Neural crest cell (in vitro differentiated cells): ENCODE data around the gene PROSER2. TPM values are rescaled to one million over a fixed set of nuclear protein-coding genes. Genes with fewer than 3 reads are reported as not detected.

Experiments used
- DNase-seq: peaks from one replicate; pipeline ENCODE4 v3.0.0; 2021; ENCODE audit warnings: low read depth, mixed read lengths, low spot score
- H3K27ac Mint-ChIP-seq: one replicate; pipeline ENCODE4 v1.8.0; 2021; ENCODE audit warnings: mild to moderate bottlenecking, mixed read lengths; ENCODE audit not compliant: unreplicated experiment
- H3K27me3 Mint-ChIP-seq: 2 replicates; pipeline ENCODE4 v1.8.0; 2021; ENCODE audit warnings: low read depth, mild to moderate bottlenecking, mixed read lengths
- H3K36me3 Mint-ChIP-seq: 2 replicates; pipeline ENCODE4 v1.8.0; 2021; ENCODE audit warnings: low read depth, mild to moderate bottlenecking, mixed read lengths
- H3K4me1 Mint-ChIP-seq: 2 replicates; pipeline ENCODE4 v1.8.0; 2021; ENCODE audit warnings: mixed read lengths
- H3K4me3 Mint-ChIP-seq: one replicate; pipeline ENCODE4 v1.8.0; 2021; ENCODE audit warnings: mild to moderate bottlenecking, mixed read lengths
- H3K9me3 Mint-ChIP-seq: 2 replicates; pipeline ENCODE4 v1.8.0; 2021; ENCODE audit warnings: mixed read lengths
- total RNA-seq: library from RNA; stranded (reverse); gene quantifications from 2 replicates; pipeline ENCODE4 v1.2.1, GENCODE V29; 2021
- TF ChIP-seq, protein P1 (sequence below): fragments of 200-600 bp; sonication (generic); conservative IDR thresholded peaks from 2 replicates; pipeline ENCODE4 v1.5.0; 2021; ENCODE audit warnings: antibody characterized with exemption, mild to moderate bottlenecking

The PROSER2 gene
- total RNA-seq, 1 donor from 2014 or later: 7.5 TPM

DNA sequence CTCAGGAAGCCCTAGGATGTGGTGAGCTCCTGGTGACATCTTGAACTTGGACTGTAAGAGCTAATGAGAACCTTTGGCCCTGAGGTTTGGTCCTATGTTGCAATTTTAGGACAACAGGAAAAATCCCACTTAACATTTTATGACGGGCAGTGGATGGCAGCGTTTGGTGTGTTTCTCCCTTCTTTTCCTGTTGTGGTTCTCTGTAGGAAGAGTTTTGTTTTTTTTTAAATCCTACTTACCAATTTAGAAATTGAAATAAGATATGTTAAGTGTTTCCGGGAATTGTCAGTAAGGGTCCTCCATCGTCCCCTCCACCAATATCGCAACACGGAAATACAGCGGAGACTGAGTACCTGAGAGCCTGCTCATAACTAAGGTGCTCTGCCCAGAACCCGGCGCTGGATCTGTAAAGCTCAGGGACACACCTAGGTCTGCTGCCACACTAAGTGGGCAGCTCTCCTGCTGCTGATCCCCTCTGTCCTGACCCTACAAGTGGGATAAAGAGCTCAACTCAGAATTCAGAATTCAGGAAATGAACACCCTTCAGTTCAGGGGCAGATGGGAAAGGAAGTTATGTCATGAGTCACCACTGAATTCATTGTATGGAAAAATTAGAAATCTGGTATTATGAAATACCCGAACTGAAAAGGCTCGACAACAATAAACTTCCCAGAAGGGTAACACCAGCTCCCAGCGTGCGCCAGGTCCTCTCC, 9.1 kb upstream of the PROSER2 start:
- Mint-ChIP-seq H3K9me3 (no peaks in the 10 kb centered on the region), H3K27ac (no peak overlapping the region)
- TF ChIP-seq, protein P1, sequence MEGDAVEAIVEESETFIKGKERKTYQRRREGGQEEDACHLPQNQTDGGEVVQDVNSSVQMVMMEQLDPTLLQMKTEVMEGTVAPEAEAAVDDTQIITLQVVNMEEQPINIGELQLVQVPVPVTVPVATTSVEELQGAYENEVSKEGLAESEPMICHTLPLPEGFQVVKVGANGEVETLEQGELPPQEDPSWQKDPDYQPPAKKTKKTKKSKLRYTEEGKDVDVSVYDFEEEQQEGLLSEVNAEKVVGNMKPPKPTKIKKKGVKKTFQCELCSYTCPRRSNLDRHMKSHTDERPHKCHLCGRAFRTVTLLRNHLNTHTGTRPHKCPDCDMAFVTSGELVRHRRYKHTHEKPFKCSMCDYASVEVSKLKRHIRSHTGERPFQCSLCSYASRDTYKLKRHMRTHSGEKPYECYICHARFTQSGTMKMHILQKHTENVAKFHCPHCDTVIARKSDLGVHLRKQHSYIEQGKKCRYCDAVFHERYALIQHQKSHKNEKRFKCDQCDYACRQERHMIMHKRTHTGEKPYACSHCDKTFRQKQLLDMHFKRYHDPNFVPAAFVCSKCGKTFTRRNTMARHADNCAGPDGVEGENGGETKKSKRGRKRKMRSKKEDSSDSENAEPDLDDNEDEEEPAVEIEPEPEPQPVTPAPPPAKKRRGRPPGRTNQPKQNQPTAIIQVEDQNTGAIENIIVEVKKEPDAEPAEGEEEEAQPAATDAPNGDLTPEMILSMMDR: no peak

DNA sequence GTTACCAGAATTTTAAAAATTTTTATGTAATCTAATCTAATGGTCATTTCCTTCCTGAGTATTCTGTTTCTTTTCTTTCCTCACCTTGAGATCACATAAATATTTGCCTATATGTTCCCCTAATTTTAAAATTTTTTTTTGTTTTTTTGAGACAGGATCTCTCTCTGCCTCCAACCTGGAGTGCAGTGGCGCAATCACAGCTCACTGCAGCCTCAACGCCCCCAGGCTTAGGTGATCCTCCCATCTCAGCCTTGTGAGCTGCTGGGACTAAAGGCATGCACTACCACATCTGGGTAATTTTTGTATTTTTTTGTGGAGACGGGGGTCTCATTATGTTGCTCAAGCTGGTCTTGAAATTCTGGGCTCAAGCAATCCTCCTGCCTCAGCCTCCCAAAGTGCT, 4.1 kb upstream of the PROSER2 start:
- Mint-ChIP-seq H3K36me3 (no peaks in the 10 kb centered on the region), H3K4me3 (no peak overlapping the region), H3K27ac (no peak overlapping the region), H3K9me3 (no peaks in the 10 kb centered on the region), H3K4me1 (peaks cover 3% of the 10 kb centered on the region), H3K27me3 (peaks cover 7% of the 10 kb centered on the region)
- DNase-seq: no peak
- TF ChIP-seq, protein P1: no peak

More for the DNA sequence above, 9.1 kb upstream of the PROSER2 start:
- no peak for DNase-seq
- Mint-ChIP-seq H3K4me3 (no peak overlapping the region), H3K27me3 (no peaks in the 10 kb centered on the region), H3K36me3 (no peaks in the 10 kb centered on the region), H3K4me1 (peaks cover 8% of the 10 kb centered on the region)

DNA sequence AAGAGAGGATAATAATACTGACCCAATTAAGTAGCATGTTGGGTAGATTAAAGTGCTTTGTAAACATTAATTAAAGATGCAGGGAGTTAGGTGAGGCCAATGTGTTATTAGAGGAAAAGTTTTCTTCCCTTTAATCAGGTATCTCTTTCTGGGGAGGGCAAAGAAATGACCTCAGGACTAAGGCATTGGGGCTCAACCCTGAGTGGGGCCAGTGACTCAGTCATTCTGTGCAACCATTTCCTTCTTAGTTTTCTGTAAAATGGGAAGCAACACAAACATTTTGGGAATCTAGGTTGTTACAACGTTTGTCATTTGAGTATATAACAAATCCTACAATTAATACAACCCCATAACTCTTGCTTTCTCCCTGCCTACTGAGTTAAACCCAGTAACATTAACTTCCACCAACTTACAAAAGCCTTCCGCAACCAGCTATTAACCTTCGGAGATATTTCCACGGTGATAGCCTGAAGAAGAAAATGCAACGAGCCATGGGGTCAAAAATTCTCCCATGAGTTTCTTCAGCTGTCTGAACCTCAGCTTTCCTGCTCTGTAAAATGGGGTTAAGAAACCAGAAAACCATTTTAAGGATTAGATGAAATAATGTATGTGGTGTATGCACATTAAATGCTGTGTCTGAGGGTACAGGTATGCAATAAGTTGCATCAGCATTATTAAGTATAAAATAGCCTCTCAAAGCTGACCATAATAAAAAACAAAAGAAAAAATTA, 965 bp upstream of the PROSER2 start:
- TF ChIP-seq, protein P1: no peak
- peak overlapping the region; percentile 64 for H3K4me3 Mint-ChIP-seq
- no peaks in the 10 kb centered on the region for H3K9me3 Mint-ChIP-seq
- H3K27me3 Mint-ChIP-seq: peaks cover 31% of the 10 kb centered on the region
- no peaks in the 10 kb centered on the region for H3K36me3 Mint-ChIP-seq
- H3K4me1 Mint-ChIP-seq: peaks cover 15% of the 10 kb centered on the region
- DNase-seq: no peak
- no peak overlapping the region for H3K27ac Mint-ChIP-seq

DNA sequence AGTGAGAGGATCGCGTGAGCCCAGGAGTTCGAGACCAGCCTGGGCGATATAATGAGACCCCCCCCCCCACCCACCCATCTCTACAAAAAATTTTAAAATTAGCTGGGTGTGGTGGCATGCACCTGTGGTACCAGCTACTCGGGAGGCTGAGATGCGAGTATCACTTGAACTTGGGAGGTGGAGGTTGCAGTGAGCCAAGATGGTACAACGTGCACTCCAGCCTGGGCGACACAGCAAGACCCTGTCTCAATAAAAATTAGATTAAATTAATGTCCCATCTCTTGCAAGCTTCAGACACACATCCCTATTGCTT, 391 bp upstream of the PROSER2 start:
- TF ChIP-seq, protein P1: no peak
- peaks cover 31% of the 10 kb centered on the region for H3K27me3 Mint-ChIP-seq
- no peak overlapping the region for H3K27ac Mint-ChIP-seq
- peaks cover 18% of the 10 kb centered on the region for H3K4me1 Mint-ChIP-seq
- H3K4me3 Mint-ChIP-seq: peak overlapping the region; percentile 64
- H3K9me3 Mint-ChIP-seq: no peaks in the 10 kb centered on the region
- DNase-seq: no peak
- H3K36me3 Mint-ChIP-seq: no peaks in the 10 kb centered on the region

DNA sequence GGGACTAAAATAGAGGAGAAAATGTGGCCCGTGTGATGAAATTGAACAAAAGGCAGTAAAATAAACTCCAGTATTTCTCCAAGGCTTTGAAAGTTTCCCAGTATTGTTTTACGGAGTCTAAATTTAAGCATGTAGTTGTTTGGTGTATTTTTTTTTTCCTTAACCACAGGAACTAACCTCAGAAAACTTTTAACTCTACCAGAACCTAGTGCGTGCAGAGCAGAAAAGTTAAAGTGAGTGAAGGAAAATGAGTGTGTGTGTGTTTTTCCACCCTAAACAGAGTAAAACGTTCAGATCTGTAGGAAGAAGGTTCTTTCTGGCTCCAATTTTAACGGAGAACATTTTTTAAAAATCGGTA, 812 bp downstream of the PROSER2 start:
- H3K27me3 Mint-ChIP-seq: peaks cover 31% of the 10 kb centered on the region
- H3K4me1 Mint-ChIP-seq: peaks cover 18% of the 10 kb centered on the region
- TF ChIP-seq, protein P1: no peak
- H3K27ac Mint-ChIP-seq: no peak overlapping the region
- H3K36me3 Mint-ChIP-seq: no peaks in the 10 kb centered on the region
- DNase-seq: no peak
- peak overlapping the region; percentile 89 for H3K4me3 Mint-ChIP-seq
- H3K9me3 Mint-ChIP-seq: no peaks in the 10 kb centered on the region
